ENCODE measurements around the gene SLC22A7.

SLC22A7 gene

GRCh38 chr6:43265564-43265963 lies 32.5 kb upstream of the SLC22A7 start:
- DNase-seq (ENCODE audit: low read depth): no peak

- DNase-seq (ENCODE audit: low read depth): no peak
Observed at GRCh38 chr6:43267619-43268354, 30.3 kb upstream of the SLC22A7 start.

- no peak for DNase-seq (ENCODE audit: low read depth)
Observed at GRCh38 chr6:43268355-43268700, 29.7 kb upstream of the SLC22A7 start.

- no peak for DNase-seq (ENCODE audit: low read depth)
Observed at GRCh38 chr6:43268782-43269272, 29.2 kb upstream of the SLC22A7 start.

- DNase-seq (ENCODE audit: low read depth): no peak
Observed at GRCh38 chr6:43269273-43270007, 28.6 kb upstream of the SLC22A7 start.

- DNase-seq (ENCODE audit: low read depth): no peak
Observed at GRCh38 chr6:43271103-43271815, 26.8 kb upstream of the SLC22A7 start.

GRCh38 chr6:43271944-43272343 lies 26.1 kb upstream of the SLC22A7 start:
- no peak for DNase-seq (ENCODE audit: low read depth)

- DNase-seq (ENCODE audit: low read depth): no peak
Observed at GRCh38 chr6:43273707-43274106, 24.4 kb upstream of the SLC22A7 start.

GRCh38 chr6:43274127-43274915 lies 23.7 kb upstream of the SLC22A7 start:
- no peak for DNase-seq (ENCODE audit: low read depth)

- DNase-seq (ENCODE audit: low read depth): no peak
Observed at GRCh38 chr6:43274916-43275597, 23.0 kb upstream of the SLC22A7 start.

GRCh38 chr6:43275801-43276576 lies 22.1 kb upstream of the SLC22A7 start:
- no peak for DNase-seq (ENCODE audit: low read depth)

GRCh38 chr6:43276577-43277305 lies 21.3 kb upstream of the SLC22A7 start:
- DNase-seq (ENCODE audit: low read depth): no peak

- DNase-seq (ENCODE audit: low read depth): no peak
Observed at GRCh38 chr6:43277306-43277642, 20.8 kb upstream of the SLC22A7 start.

- DNase-seq (ENCODE audit: low read depth): no peak
Observed at GRCh38 chr6:43277643-43278523, 20.2 kb upstream of the SLC22A7 start.

- no peak for DNase-seq (ENCODE audit: low read depth)
Observed at GRCh38 chr6:43278524-43279078, 19.5 kb upstream of the SLC22A7 start.

GRCh38 chr6:43280234-43280633 lies 17.8 kb upstream of the SLC22A7 start:
- no peak for DNase-seq (ENCODE audit: low read depth)

- DNase-seq (ENCODE audit: low read depth): no peak
Observed at GRCh38 chr6:43282060-43282459, 16.0 kb upstream of the SLC22A7 start.

GRCh38 chr6:43282636-43283513 lies 15.2 kb upstream of the SLC22A7 start:
- no peak for DNase-seq (ENCODE audit: low read depth)

All from fibroblast of gingiva (primary cell).